BLaER1 (cell line): Measurements from ENCODE around the gene MTHFD1L.

ENCODE experiments used
- H3K27ac ChIP-seq: shearing (Covaris generic); formaldehyde crosslinking; 2 replicates; pipeline ENCODE4 v1.8.1; 2022
- H3K27me3 ChIP-seq: shearing (Covaris generic); formaldehyde crosslinking; 2 replicates; pipeline ENCODE4 v1.8.1; 2022
- H3K36me3 ChIP-seq: shearing (Covaris generic); formaldehyde crosslinking; 2 replicates; pipeline ENCODE4 v1.8.1; 2022
- H3K4me1 ChIP-seq: shearing (Covaris generic); formaldehyde crosslinking; 2 replicates; pipeline ENCODE4 v1.8.1; 2022
- H3K4me2 ChIP-seq: shearing (Covaris generic); formaldehyde crosslinking; 2 replicates; pipeline ENCODE4 v1.8.1; 2022
- H3K4me3 ChIP-seq: shearing (Covaris generic); formaldehyde crosslinking; 2 replicates; pipeline ENCODE4 v1.8.1; 2022
- H3K9ac ChIP-seq: shearing (Covaris generic); formaldehyde crosslinking; 2 replicates; pipeline ENCODE4 v1.8.1; 2022
- H3K9me3 ChIP-seq: shearing (Covaris generic); formaldehyde crosslinking; 2 replicates; pipeline ENCODE4 v1.8.1; 2022
- H4K20me1 ChIP-seq: shearing (Covaris generic); formaldehyde crosslinking; 2 replicates; pipeline ENCODE4 v1.8.1; 2022
- Cebpa-rat ChIP-seq: shearing (Covaris generic); IDR thresholded peaks from 2 replicates; pipeline ENCODE4 v1.8.1; 2022

MTHFD1L gene

DNA sequence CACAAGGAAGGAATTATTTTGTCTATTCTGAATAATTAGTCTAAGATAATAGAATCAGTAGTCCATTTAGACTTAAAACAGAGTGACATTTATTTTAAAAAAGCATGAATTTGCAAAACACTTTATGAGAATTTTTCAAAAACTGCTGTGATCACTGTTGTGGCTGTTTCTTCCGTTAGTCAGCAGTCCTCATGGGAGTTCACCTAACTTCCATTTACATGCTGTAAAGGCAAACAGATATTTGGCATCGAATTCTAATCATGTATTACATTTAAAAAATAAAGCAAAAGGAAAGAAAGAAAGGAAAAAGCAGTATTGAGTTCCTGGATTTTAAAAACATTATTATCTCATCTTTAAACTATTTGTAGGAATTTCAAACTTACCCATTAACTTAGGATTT lies 111.8 kb downstream of the MTHFD1L start:
- Histone ChIP-seq H3K27ac (peak overlapping the region; percentile 1; the same call in 1 of the 2 replicates), H3K36me3 (peaks cover 71% of the 10 kb centered on the region), H3K4me2 (0 out of 2 replicates have a peak overlapping the region, but pooled peaks have one; percentile 17), H3K9ac (no peak overlapping the region), H3K4me1 (peaks cover 24% of the 10 kb centered on the region), H3K9me3 (no peaks in the 10 kb centered on the region), H3K4me3 (no peak overlapping the region), H4K20me1 (no peaks in the 10 kb centered on the region), H3K27me3 (no peaks in the 10 kb centered on the region)
- TF ChIP-seq Cebpa-rat = no peak

DNA sequence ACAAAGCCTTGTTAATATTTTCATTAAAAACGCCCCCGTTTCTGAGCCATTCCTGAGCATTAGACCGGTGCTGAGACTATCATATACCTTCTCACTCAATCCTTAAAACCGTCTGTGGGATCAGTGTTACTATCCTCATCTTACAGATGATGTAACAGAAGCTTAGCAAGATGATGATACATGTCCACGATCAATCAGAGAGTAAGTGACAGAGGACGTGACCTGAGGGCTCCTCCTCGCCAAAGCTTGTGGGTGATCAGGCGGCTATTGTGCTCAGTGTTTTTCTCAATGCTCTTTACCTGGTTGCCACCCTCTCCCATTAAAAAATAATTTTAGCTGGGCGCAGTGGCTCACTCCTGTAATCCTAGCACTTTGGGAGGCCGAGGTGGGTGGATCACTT lies 113.1 kb downstream of the MTHFD1L start:
- TF ChIP-seq Cebpa-rat = no peak
- Histone ChIP-seq H4K20me1 (no peaks in the 10 kb centered on the region), H3K36me3 (peaks cover 71% of the 10 kb centered on the region), H3K4me1 (peaks cover 24% of the 10 kb centered on the region), H3K4me3 (no peak overlapping the region), H3K9me3 (no peaks in the 10 kb centered on the region), H3K9ac (no peak overlapping the region), H3K4me2 (peak overlapping the region; percentile 3; the same call in 1 of the 2 replicates), H3K27ac (no peak overlapping the region), H3K27me3 (no peaks in the 10 kb centered on the region)

- Histone ChIP-seq H4K20me1 (no peaks in the 10 kb centered on the region), H3K9ac (no peak overlapping the region), H3K27ac (no peak overlapping the region), H3K27me3 (no peaks in the 10 kb centered on the region), H3K4me1 (peaks cover 24% of the 10 kb centered on the region), H3K36me3 (peaks cover 65% of the 10 kb centered on the region), H3K4me3 (no peak overlapping the region), H3K9me3 (no peaks in the 10 kb centered on the region), H3K4me2 (no peak overlapping the region)
- TF ChIP-seq Cebpa-rat = no peak
Observed at GRCh38 chr6:150979826-150980350, 114.4 kb downstream of the MTHFD1L start.

GRCh38 chr6:150981095-150981494 lies 115.6 kb downstream of the MTHFD1L start:
- Histone ChIP-seq H3K4me1 (peaks cover 24% of the 10 kb centered on the region), H4K20me1 (no peaks in the 10 kb centered on the region), H3K4me2 (no peak overlapping the region), H3K36me3 (peaks cover 63% of the 10 kb centered on the region), H3K27ac (no peak overlapping the region), H3K4me3 (no peak overlapping the region), H3K9me3 (no peaks in the 10 kb centered on the region), H3K9ac (no peak overlapping the region), H3K27me3 (no peaks in the 10 kb centered on the region)
- no peak for TF ChIP-seq Cebpa-rat

GRCh38 chr6:150981669-150982068 lies 116.2 kb downstream of the MTHFD1L start:
- no peak overlapping the region for H3K4me3 ChIP-seq
- no peak overlapping the region for H3K4me2 ChIP-seq
- H3K9ac ChIP-seq = no peak overlapping the region
- no peak overlapping the region for H3K27ac ChIP-seq
- no peaks in the 10 kb centered on the region for H4K20me1 ChIP-seq
- no peaks in the 10 kb centered on the region for H3K27me3 ChIP-seq
- TF ChIP-seq Cebpa-rat = no peak
- peaks cover 68% of the 10 kb centered on the region for H3K36me3 ChIP-seq
- no peaks in the 10 kb centered on the region for H3K9me3 ChIP-seq
- peaks cover 24% of the 10 kb centered on the region for H3K4me1 ChIP-seq

DNA sequence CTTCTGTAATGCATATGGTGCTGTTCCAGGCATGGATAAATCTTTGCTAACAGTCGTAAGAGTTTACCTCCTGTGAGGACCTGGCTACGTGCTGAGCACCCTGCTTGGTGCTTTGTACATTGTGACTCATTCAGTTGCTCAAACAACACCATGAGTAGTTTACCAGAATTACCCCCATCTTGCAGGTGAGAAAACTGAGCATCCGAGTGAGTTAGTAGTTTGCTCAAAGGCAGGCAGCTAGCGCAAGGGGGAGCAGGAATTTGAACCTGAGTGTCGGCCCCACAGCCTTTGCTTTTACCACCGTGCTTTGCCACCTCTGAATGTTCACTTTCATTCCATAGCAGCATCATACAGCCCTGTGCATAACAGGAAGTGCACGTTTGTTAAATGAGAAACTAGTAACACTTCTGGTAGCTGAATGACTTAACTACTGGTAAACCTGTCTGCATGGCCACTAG lies 121.9 kb downstream of the MTHFD1L start:
- H3K9ac ChIP-seq = no peak overlapping the region

GRCh38 chr6:150987855-150988464 lies 122.5 kb downstream of the MTHFD1L start:
- H3K4me1 ChIP-seq = no peaks in the 10 kb centered on the region
- no peak for TF ChIP-seq Cebpa-rat
- no peaks in the 10 kb centered on the region for H4K20me1 ChIP-seq
- H3K9me3 ChIP-seq = no peaks in the 10 kb centered on the region
- no peak overlapping the region for H3K4me2 ChIP-seq
- peaks cover 62% of the 10 kb centered on the region for H3K36me3 ChIP-seq
- H3K27ac ChIP-seq = no peak overlapping the region
- no peak overlapping the region for H3K9ac ChIP-seq
- H3K27me3 ChIP-seq = no peaks in the 10 kb centered on the region
- H3K4me3 ChIP-seq = no peak overlapping the region

More for the DNA sequence above, 121.9 kb downstream of the MTHFD1L start:
- Histone ChIP-seq H3K27ac (no peak overlapping the region), H3K27me3 (no peaks in the 10 kb centered on the region), H3K36me3 (peaks cover 63% of the 10 kb centered on the region), H3K4me1 (no peaks in the 10 kb centered on the region), H4K20me1 (no peaks in the 10 kb centered on the region), H3K4me2 (no peak overlapping the region), H3K9me3 (no peaks in the 10 kb centered on the region), H3K4me3 (no peak overlapping the region)
- no peak for TF ChIP-seq Cebpa-rat

DNA sequence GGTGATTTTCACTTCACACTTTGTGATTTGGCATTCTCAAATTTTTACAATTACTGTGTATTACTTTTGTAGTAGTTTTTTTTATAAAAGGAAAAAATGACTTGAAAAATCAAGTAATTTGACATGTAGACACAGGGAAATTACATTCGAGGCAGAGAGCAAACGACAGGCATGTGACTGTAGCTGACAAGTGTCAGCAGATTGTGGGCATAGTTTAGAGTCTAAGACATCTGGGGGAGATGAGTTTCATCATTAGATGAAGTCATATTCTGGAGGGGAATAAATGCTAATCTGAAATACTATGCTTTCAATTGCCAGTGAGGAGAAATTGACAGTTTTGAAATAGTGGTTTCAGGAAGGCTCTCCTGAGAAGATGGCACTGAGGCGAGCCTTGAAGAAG lies 126.0 kb downstream of the MTHFD1L start:
- 0 out of 2 replicates have a peak, but pooled peaks cover 4% of the 10 kb centered on the region for H3K9me3 ChIP-seq
- H3K4me3 ChIP-seq = no peak overlapping the region
- no peaks in the 10 kb centered on the region for H3K4me1 ChIP-seq
- peaks cover 66% of the 10 kb centered on the region for H3K36me3 ChIP-seq
- no peaks in the 10 kb centered on the region for H3K27me3 ChIP-seq
- no peaks in the 10 kb centered on the region for H4K20me1 ChIP-seq
- H3K4me2 ChIP-seq = no peak overlapping the region
- no peak overlapping the region for H3K9ac ChIP-seq
- H3K27ac ChIP-seq = no peak overlapping the region
- TF ChIP-seq Cebpa-rat = no peak

DNA sequence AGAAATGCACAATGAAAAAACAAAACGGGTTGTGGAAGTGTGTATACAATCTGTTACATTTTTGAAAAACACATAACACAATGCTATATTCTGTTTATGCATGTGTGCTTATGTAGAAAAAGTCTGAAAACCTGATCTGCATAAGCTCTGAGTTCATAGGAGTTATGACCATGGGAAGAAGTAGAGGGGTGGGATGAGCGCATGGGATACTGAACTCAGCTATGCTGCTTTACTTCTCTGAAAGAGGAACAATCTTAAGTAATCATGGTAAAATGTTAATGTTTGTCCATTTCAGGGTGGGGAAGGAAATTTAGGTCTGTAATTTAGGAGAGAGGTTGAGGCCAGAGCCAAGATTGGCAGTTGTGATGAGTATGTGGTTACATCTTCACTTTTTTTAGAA lies 126.8 kb downstream of the MTHFD1L start:
- H3K27me3 ChIP-seq = no peaks in the 10 kb centered on the region
- no peaks in the 10 kb centered on the region for H3K4me1 ChIP-seq
- peaks cover 66% of the 10 kb centered on the region for H3K36me3 ChIP-seq
- no peak overlapping the region for H3K27ac ChIP-seq
- H3K4me3 ChIP-seq = no peak overlapping the region
- H4K20me1 ChIP-seq = no peaks in the 10 kb centered on the region
- no peak overlapping the region for H3K9ac ChIP-seq
- no peak overlapping the region for H3K4me2 ChIP-seq
- no peak for TF ChIP-seq Cebpa-rat
- H3K9me3 ChIP-seq = 0 out of 2 replicates have a peak, but pooled peaks cover 4% of the 10 kb centered on the region

DNA sequence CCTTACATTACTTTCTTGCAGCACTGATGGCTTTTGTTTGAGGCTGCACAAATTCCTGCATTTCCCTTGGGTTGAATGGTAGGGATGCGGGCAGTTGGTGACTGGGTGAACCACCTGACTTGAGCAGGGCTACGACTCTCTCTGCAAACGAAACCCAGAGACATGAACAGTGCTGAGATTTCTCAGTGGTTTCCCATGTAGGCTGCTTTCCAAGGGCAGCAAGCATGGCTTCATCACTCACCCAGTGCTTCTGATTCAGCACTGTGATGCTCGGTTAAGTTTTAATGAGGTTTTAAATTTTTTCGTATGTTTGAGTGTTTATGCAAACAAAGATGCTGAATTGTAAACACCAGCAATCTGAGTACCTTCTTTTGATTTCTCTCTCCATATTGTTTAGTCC lies 127.2 kb downstream of the MTHFD1L start:
- Histone ChIP-seq H3K9me3 (0 out of 2 replicates have a peak, but pooled peaks cover 4% of the 10 kb centered on the region), H3K4me2 (no peak overlapping the region), H3K4me3 (no peak overlapping the region), H3K27me3 (no peaks in the 10 kb centered on the region), H4K20me1 (no peaks in the 10 kb centered on the region), H3K27ac (no peak overlapping the region), H3K36me3 (peaks cover 66% of the 10 kb centered on the region), H3K9ac (no peak overlapping the region), H3K4me1 (no peaks in the 10 kb centered on the region)
- no peak for TF ChIP-seq Cebpa-rat
